Kidney epithelial cell (primary cell): ENCODE results near the gene CLSTN2. TPM values are rescaled to one million over a fixed set of nuclear protein-coding genes. Genes with fewer than 3 reads are reported as not detected.

Experiments used
- DNase-seq: peaks from one replicate; pipeline ENCODE4 v3.0.0-alpha.2; 2010; ENCODE audit warnings: low read depth
- H3K27me3 ChIP-seq: 2 replicates; pipeline ENCODE4 v1.6.0; 2011; ENCODE audit warnings: low read length; ENCODE audit not compliant: control insufficient read depth, insufficient read depth
- H3K36me3 ChIP-seq: 2 replicates; pipeline ENCODE4 v1.5.1; 2011; ENCODE audit warnings: low read length; ENCODE audit not compliant: control insufficient read depth, insufficient read depth
- H3K4me3 ChIP-seq: 2 replicates; pipeline ENCODE4 v1.5.1; 2011; ENCODE audit warnings: low read depth, mild to moderate bottlenecking, control low read depth, low read length
- total RNA-seq: library from RNA; depleted of rRNA; stranded (reverse); fragments of >200 nt; gene quantifications from 2 replicates; pipeline ENCODE4 v1.2.3, GENCODE V29; 2015
- TF ChIP-seq, protein P1 (sequence below): IDR thresholded peaks from 2 replicates; pipeline ENCODE4 v1.5.1; 2011; ENCODE audit warnings: mild to moderate bottlenecking, moderate library complexity, low read length, control low read depth, inconsistent platforms; ENCODE audit not compliant: insufficient read depth, poor library complexity, severe bottlenecking

CLSTN2 gene
- total RNA-seq, 1 donor from 2014 or later, result 10.9 TPM

DNA sequence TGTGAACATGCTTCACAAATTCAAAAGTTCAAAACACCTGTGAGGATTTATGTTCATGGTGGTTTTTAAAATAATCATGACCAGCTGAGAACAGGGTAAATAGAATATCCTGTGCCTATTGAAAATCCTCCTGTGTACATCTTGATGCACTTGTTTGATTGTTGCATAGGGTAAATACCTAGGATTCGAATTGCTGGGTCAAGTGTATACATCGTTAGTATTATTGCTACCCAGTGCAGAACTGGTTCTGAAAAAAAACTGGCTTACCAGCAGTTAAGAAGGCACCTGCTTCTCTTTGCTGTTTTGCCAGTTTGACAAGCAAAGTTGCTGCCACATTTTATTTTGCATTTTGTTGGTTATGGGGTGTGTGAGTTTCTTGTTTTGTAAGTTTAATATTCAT is 272.6 kb downstream of the CLSTN2 start:
- H3K27me3 ChIP-seq, result no peaks in the 10 kb centered on the region
- no peaks in the 10 kb centered on the region for H3K36me3 ChIP-seq
- DNase-seq, result no peak
- no peak overlapping the region for H3K4me3 ChIP-seq
- TF ChIP-seq, protein P1, sequence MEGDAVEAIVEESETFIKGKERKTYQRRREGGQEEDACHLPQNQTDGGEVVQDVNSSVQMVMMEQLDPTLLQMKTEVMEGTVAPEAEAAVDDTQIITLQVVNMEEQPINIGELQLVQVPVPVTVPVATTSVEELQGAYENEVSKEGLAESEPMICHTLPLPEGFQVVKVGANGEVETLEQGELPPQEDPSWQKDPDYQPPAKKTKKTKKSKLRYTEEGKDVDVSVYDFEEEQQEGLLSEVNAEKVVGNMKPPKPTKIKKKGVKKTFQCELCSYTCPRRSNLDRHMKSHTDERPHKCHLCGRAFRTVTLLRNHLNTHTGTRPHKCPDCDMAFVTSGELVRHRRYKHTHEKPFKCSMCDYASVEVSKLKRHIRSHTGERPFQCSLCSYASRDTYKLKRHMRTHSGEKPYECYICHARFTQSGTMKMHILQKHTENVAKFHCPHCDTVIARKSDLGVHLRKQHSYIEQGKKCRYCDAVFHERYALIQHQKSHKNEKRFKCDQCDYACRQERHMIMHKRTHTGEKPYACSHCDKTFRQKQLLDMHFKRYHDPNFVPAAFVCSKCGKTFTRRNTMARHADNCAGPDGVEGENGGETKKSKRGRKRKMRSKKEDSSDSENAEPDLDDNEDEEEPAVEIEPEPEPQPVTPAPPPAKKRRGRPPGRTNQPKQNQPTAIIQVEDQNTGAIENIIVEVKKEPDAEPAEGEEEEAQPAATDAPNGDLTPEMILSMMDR, result no peak

DNA sequence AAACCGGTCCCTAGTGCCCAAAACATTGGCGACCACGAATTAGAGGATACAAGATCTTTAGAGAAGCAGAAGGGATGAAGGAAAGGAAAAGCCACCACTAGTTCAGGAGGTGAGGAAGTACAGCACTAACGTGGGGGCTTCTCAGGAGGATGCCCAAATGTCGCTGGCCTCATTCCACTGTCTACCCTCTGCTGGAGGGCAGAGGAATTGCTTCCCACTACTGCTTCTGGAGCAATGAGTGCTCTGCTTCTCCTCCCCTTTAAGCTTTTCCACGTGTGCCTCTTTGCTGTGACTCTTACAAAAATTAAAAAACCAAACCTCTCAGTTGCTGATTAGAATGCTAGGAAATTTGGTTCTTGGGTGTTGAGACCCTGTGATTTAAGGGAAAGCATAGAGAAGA is 281.3 kb downstream of the CLSTN2 start:
- Histone ChIP-seq H3K4me3 (no peak overlapping the region), H3K27me3 (no peaks in the 10 kb centered on the region), H3K36me3 (no peaks in the 10 kb centered on the region)
- TF ChIP-seq, protein P1, result peak; percentile 9
- no peak for DNase-seq

DNA sequence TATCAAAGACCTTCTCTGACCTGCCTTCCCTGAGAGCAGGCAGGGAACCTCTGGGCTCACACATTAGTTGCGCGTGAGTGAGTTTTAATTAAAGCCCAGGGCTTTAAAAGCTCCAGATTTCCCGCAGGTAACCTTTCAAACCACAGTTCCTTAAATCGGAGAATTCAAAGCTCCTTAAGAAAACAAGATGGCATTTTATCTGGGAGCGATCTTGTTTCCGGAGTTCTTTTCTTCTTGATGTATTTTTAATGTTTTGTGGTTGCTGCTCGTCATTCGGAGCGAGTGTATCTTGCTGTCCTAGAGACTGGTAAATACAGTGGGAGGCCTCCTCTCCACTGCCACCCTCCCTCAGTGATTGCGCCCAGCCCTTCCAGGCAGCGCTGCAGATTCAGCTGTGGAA is 284.3 kb downstream of the CLSTN2 start:
- Histone ChIP-seq H3K27me3 (no peaks in the 10 kb centered on the region), H3K36me3 (no peaks in the 10 kb centered on the region), H3K4me3 (no peak overlapping the region)
- TF ChIP-seq, protein P1, result no peak
- DNase-seq, result peak; percentile 70

DNA sequence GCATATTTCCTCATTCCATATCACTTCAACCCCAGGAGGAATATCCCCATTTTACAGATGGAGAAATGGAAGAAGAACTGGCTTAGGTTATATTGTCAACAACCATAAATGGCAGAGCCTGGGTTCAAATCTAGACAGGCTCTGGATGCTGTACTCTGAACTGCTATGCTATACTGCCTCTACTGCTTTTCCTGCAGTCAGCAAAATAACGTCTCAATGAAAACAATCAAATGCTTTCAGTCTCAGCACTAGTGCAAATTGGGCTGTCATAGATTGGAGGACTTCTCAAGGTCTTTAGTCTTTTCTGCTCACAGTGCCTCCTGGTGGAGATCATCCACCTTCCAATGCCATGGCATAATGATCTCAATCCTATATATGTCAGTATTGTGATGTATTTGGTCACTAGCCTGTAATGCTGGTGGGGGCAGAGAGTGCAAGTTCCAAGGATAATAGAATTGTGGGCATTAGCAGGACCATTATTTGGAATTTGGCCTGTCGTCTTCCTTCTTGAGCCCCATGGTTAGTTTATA is 285.0 kb downstream of the CLSTN2 start:
- H3K4me3 ChIP-seq, result no peak overlapping the region
- TF ChIP-seq, protein P1, result no peak
- no peaks in the 10 kb centered on the region for H3K27me3 ChIP-seq
- no peaks in the 10 kb centered on the region for H3K36me3 ChIP-seq
- no peak for DNase-seq

DNA sequence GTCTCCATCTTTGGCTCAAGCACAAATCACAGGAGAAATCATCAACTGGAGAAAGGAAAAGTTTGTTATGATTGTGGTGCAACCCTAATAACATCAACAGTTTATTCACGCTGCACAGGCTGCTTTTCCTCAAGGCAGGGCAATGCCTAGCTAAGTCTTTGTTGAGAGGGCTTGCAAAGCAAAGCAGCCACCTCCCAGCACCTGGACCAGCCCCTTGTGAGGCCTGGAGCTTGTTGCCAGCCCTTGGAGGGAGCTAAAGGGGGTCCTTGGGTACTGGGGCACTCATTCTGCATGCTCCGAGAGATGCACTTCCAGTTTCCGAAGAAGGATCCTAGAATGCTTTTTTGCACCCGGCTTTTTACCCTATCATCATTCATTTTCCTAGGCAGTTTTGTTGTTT is 288.2 kb downstream of the CLSTN2 start:
- no peak for DNase-seq
- Histone ChIP-seq H3K27me3 (no peaks in the 10 kb centered on the region), H3K36me3 (no peaks in the 10 kb centered on the region), H3K4me3 (no peak overlapping the region)
- TF ChIP-seq, protein P1, result no peak

DNA sequence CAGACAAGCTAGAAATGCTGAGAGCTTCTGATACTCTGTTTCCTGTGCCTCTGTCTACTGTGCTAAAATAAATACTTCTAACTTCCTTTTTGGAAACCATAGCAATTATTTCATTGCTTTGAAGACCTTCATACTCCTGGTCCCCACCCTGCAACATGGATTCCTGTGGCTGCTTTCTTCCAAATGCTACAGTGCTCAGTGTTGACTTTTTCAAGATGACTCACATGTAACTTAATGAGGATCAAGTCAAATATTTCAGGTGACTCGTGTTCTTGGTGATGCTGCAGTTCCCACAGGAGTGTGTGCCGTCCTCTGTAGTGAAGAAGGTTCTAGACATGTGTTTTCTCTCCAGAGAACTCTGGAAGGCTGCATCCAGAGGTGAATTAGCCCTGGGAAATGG is 288.6 kb downstream of the CLSTN2 start:
- H3K27me3 ChIP-seq, result no peaks in the 10 kb centered on the region
- TF ChIP-seq, protein P1, result no peak
- no peak overlapping the region for H3K4me3 ChIP-seq
- no peaks in the 10 kb centered on the region for H3K36me3 ChIP-seq
- peak; percentile 96 for DNase-seq
